HEK293 (cell line): ENCODE results near the gene PHLPP2.

Experiments
- CTCF ChIA-PET: fragments of 350-600 bp; formaldehyde crosslinking; extraction: SDS; loops from one replicate; lab custom pipeline; 2021; ENCODE audit warnings: antibody characterized with exemption; lab: Yijun Ruan, JAX
- POLR2A ChIA-PET: fragments of 300-600 bp; formaldehyde crosslinking; extraction: SDS; loops from one replicate; lab custom pipeline; 2020; ENCODE audit warnings: antibody characterized with exemption, inconsistent platforms; lab: Yijun Ruan, JAX
- H3K27ac ChIP-seq: fragments of 200-500 bp; sonication (Bioruptor generic); 2 replicates; pipeline ENCODE4 v1.5.1; 2014; ENCODE audit warnings: low read depth, low read length, control low read depth, inconsistent platforms; ENCODE audit errors: extremely low read depth
- H3K36me3 ChIP-seq, 2 experiments: fragments of 200-500 bp in 1 of 2; sonication (Bioruptor generic) in 1 of 2; 1 replicate in 1 of 2; 2 replicates in 1 of 2; pipeline ENCODE4 v1.5.1; 2014 to 2017; ENCODE audit warnings: inconsistent platforms in 2 of 2, low read length in 2 of 2; ENCODE audit not compliant: control insufficient read depth in 2 of 2, insufficient read depth in 1 of 2
- H3K4me1 ChIP-seq: fragments of 200-500 bp; sonication (Bioruptor generic); 2 replicates; pipeline ENCODE4 v1.5.1; 2014; ENCODE audit warnings: mild to moderate bottlenecking, low read length, inconsistent platforms; ENCODE audit not compliant: control insufficient read depth, insufficient read depth
- H3K4me3 ChIP-seq: 2 replicates; pipeline ENCODE4 v1.5.1; 2011; ENCODE audit warnings: low read depth, mild to moderate bottlenecking, control low read depth, low read length, moderate library complexity
- H3K9me3 ChIP-seq: fragments of 200-500 bp; sonication (Bioruptor generic); 2 replicates; pipeline ENCODE4 v1.5.1; 2014; ENCODE audit warnings: low read depth, low read length, inconsistent platforms; ENCODE audit not compliant: control insufficient read depth, insufficient read depth
- HOXC10 ChIP-seq: sonication (generic); formaldehyde crosslinking; IDR thresholded peaks from 2 replicates; pipeline ENCODE4 v1.8.1; 2023; ENCODE audit warnings: mild to moderate bottlenecking, missing genetic modification reagents
- MYNN ChIP-seq: fragments of 450-650 bp; formaldehyde crosslinking; IDR thresholded peaks from 2 replicates; pipeline ENCODE4 v1.5.1; 2016; ENCODE audit warnings: missing biosample characterization, missing genetic modification characterization, borderline replicate concordance
- WT1 ChIP-seq: fragments of 450-650 bp; formaldehyde crosslinking; IDR thresholded peaks from 2 replicates; pipeline ENCODE4 v1.5.1; 2016; ENCODE audit warnings: missing biosample characterization, missing genetic modification characterization
- ZBTB48 ChIP-seq: fragments of 450-650 bp; formaldehyde crosslinking; IDR thresholded peaks from 2 replicates; pipeline ENCODE4 v1.5.1; 2016; ENCODE audit warnings: missing biosample characterization, missing genetic modification characterization
- ZNF112 ChIP-seq: fragments of 450-650 bp; formaldehyde crosslinking; IDR thresholded peaks from 2 replicates; pipeline ENCODE4 v1.5.0; 2017; ENCODE audit warnings: missing biosample characterization, missing genetic modification characterization
- ZNF174 ChIP-seq: fragments of 450-650 bp; formaldehyde crosslinking; IDR thresholded peaks from 2 replicates; pipeline ENCODE4 v1.5.0; 2017; ENCODE audit warnings: missing biosample characterization, mild to moderate bottlenecking, missing genetic modification characterization
- ZNF175 ChIP-seq: fragments of 450-650 bp; formaldehyde crosslinking; IDR thresholded peaks from 2 replicates; pipeline ENCODE4 v1.5.1; 2016; ENCODE audit warnings: missing biosample characterization, missing genetic modification characterization
- ZNF214 ChIP-seq: fragments of 450-650 bp; formaldehyde crosslinking; IDR thresholded peaks from 2 replicates; pipeline ENCODE4 v1.5.1; 2017; ENCODE audit warnings: missing biosample characterization, mild to moderate bottlenecking, missing genetic modification characterization, borderline replicate concordance
- ZNF221 ChIP-seq: fragments of 450-650 bp; formaldehyde crosslinking; IDR thresholded peaks from 2 replicates; pipeline ENCODE4 v1.5.1; 2017; ENCODE audit warnings: missing biosample characterization, missing genetic modification characterization, borderline replicate concordance
- ZNF391 ChIP-seq: fragments of 450-650 bp; formaldehyde crosslinking; IDR thresholded peaks from 2 replicates; pipeline ENCODE4 v1.5.1; 2016; ENCODE audit warnings: low read depth, missing biosample characterization, missing genetic modification characterization, borderline replicate concordance
- ZNF423 ChIP-seq: fragments of 450-650 bp; formaldehyde crosslinking; IDR thresholded peaks from 2 replicates; pipeline ENCODE4 v1.5.1; 2016; ENCODE audit warnings: missing biosample characterization, missing genetic modification characterization
- ZNF514 ChIP-seq: fragments of 450-650 bp; formaldehyde crosslinking; IDR thresholded peaks from 2 replicates; pipeline ENCODE4 v1.5.1; 2016; ENCODE audit warnings: missing biosample characterization, missing genetic modification characterization
- ZNF600 ChIP-seq: fragments of 450-650 bp; formaldehyde crosslinking; IDR thresholded peaks from 2 replicates; pipeline ENCODE4 v1.5.1; 2016; ENCODE audit warnings: missing biosample characterization, missing genetic modification characterization
- ZNF692 ChIP-seq: fragments of 450-650 bp; formaldehyde crosslinking; IDR thresholded peaks from 2 replicates; pipeline ENCODE4 v1.5.1; 2016; ENCODE audit warnings: missing biosample characterization, missing genetic modification characterization
- ZNF707 ChIP-seq: fragments of 450-650 bp; formaldehyde crosslinking; IDR thresholded peaks from 2 replicates; pipeline ENCODE4 v1.5.1; 2016; ENCODE audit warnings: missing biosample characterization, missing genetic modification characterization
- ZSCAN16 ChIP-seq: fragments of 450-650 bp; formaldehyde crosslinking; IDR thresholded peaks from 2 replicates; pipeline ENCODE4 v1.5.1; 2016; ENCODE audit warnings: missing biosample characterization, missing genetic modification characterization
- ZSCAN18 ChIP-seq: fragments of 450-650 bp; formaldehyde crosslinking; IDR thresholded peaks from 2 replicates; pipeline ENCODE4 v1.5.1; 2016; ENCODE audit warnings: missing biosample characterization, missing genetic modification characterization
- ZSCAN30 ChIP-seq: fragments of 450-650 bp; IDR thresholded peaks from 2 replicates; pipeline ENCODE4 v1.5.1; 2018; ENCODE audit warnings: missing biosample characterization, mild to moderate bottlenecking, missing genetic modification characterization, moderate library complexity
- ZSCAN5A ChIP-seq: fragments of 450-650 bp; formaldehyde crosslinking; IDR thresholded peaks from 2 replicates; pipeline ENCODE4 v1.5.1; 2016; ENCODE audit warnings: missing biosample characterization, missing genetic modification characterization

The PHLPP2 gene

GRCh38 chr16:71724320-71724751 lies at the start of gene PHLPP2 (continued):
- no peak for TF ChIP-seq ZNF391 (tag by site-specific recombination)
- no peak for TF ChIP-seq ZBTB48 (tag by site-specific recombination)

- CTCF ChIA-PET, result no interaction called here
- H3K9me3 ChIP-seq, result no peaks in the 10 kb centered on the region
- TF ChIP-seq HOXC10 (CRISPR knock-in tag), result no peak
- no peak for TF ChIP-seq ZSCAN30 (tag by site-specific recombination)
- no peak for TF ChIP-seq ZSCAN16 (tag by site-specific recombination)
- TF ChIP-seq ZNF175 (tag by site-specific recombination), result no peak
- no peak for TF ChIP-seq WT1 (tag by site-specific recombination)
- TF ChIP-seq ZNF423 (tag by site-specific recombination), result no peak
- no peak for TF ChIP-seq ZNF112
- TF ChIP-seq ZNF174 (tag by site-specific recombination), result no peak
- no peak for TF ChIP-seq ZNF600
- no peak for TF ChIP-seq ZNF214 (tag by site-specific recombination)
- no peak for TF ChIP-seq ZNF221 (tag by site-specific recombination)
- no peak for TF ChIP-seq ZNF707
- no peak for TF ChIP-seq ZSCAN18
- no peak for TF ChIP-seq ZSCAN5A (tag by site-specific recombination)
- TF ChIP-seq, all 188 proteins: peak for 0
- H3K4me3 ChIP-seq, result no peak overlapping the region
- H3K36me3 ChIP-seq, result peaks cover 14 to 65% of the 10 kb centered on the region in 2 experiments
- H3K27ac ChIP-seq, result no peak overlapping the region
- H3K4me1 ChIP-seq, result no peaks in the 10 kb centered on the region
- POLR2A ChIA-PET, result no interaction called here
Measured at GRCh38 chr16:71771571-71771970, 47.1 kb upstream of the PHLPP2 start.

GRCh38 chr16:71769222-71769621 lies 44.7 kb upstream of the PHLPP2 start:
- TF ChIP-seq MYNN, result peak; percentile 63; the same call in 1 of the 2 replicates
- TF ChIP-seq ZNF514 (tag by site-specific recombination), result no peak
- H3K9me3 ChIP-seq, result no peaks in the 10 kb centered on the region
- ChIA-PET CTCF (interaction anchor here (0.7 kb wide), 1 partner anchor 191 kb away, joined by 3 read pairs; no protein-coding TSS in a partner anchor), POLR2A (no interaction called here)
- peaks cover 18 to 72% of the 10 kb centered on the region in 2 experiments for H3K36me3 ChIP-seq
- H3K27ac ChIP-seq, result no peak overlapping the region
- no peaks in the 10 kb centered on the region for H3K4me1 ChIP-seq
- H3K4me3 ChIP-seq, result no peak overlapping the region

GRCh38 chr16:71767060-71767900 lies 42.8 kb upstream of the PHLPP2 start:
- POLR2A ChIA-PET, result no interaction called here

More at GRCh38 chr16:71767060-71767900, 42.8 kb upstream of the PHLPP2 start:
- no peaks in the 10 kb centered on the region for H3K9me3 ChIP-seq
- peaks cover 22 to 68% of the 10 kb centered on the region in 2 experiments for H3K36me3 ChIP-seq
- TF ChIP-seq ZNF692 (tag by site-specific recombination) (no peak), ZNF514 (tag by site-specific recombination) (no peak)
- CTCF ChIA-PET, result no interaction called here
- H3K4me1 ChIP-seq, result no peaks in the 10 kb centered on the region
- H3K4me3 ChIP-seq, result no peak overlapping the region
- H3K27ac ChIP-seq, result no peak overlapping the region
